GM23338 (cell line): ENCODE measurements around the gene CAPNS2. TPM values are rescaled to one million over a fixed set of nuclear protein-coding genes. Genes with fewer than 3 reads are reported as not detected.

Source experiments
- CREB1 ChIP-seq: fragments of 250-450 bp; sonication (Bioruptor Pico); IDR thresholded peaks from 2 replicates; pipeline ENCODE4 v1.5.0; 2020; ENCODE audit warnings: low read depth, mild to moderate bottlenecking, moderate library complexity
- EZH2phosphoT487 ChIP-seq: fragments of 200-600 bp; sonication (generic); IDR thresholded peaks from one replicate; pipeline ENCODE4 v1.8.1; 2018; ENCODE audit warnings: antibody characterized with exemption; ENCODE audit not compliant: unreplicated experiment
- JUNB ChIP-seq: IDR thresholded peaks from one replicate; pipeline ENCODE4 v1.6.1; 2016; ENCODE audit warnings: antibody characterized with exemption; ENCODE audit not compliant: unreplicated experiment
- POLR2AphosphoS5 ChIP-seq: IDR thresholded peaks from 2 replicates; pipeline ENCODE4 v1.6.1; 2016; ENCODE audit warnings: antibody characterized with exemption, low read depth
- STAT1 ChIP-seq: IDR thresholded peaks from one replicate; pipeline ENCODE4 v1.6.1; 2016; ENCODE audit warnings: antibody characterized with exemption; ENCODE audit not compliant: unreplicated experiment
- ZNF114 ChIP-seq: fragments of 250-450 bp; sonication (Bioruptor Pico); IDR thresholded peaks from 2 replicates; pipeline ENCODE4 v1.5.0; 2020; ENCODE audit warnings: mild to moderate bottlenecking, moderate library complexity
- ZNF331 ChIP-seq: fragments of 250-450 bp; sonication (Bioruptor Pico); IDR thresholded peaks from 2 replicates; pipeline ENCODE4 v1.5.0; 2020; ENCODE audit warnings: low read depth, mild to moderate bottlenecking, moderate library complexity
- polyA plus RNA-seq: library from polyadenylated mRNA; unstranded; fragments of >200 nt; fragmentation: Nextera tagmentation; extraction: Ambion mirVana; gene quantifications from 2 replicates; pipeline ENCODE4 v1.2.1, GENCODE V29; 2016
- total RNA-seq: library from RNA; depleted of rRNA; stranded (reverse); fragments of >200 nt; shearing (Covaris generic); gene quantifications from 2 replicates; pipeline ENCODE4 v1.2.3, GENCODE V29; 2014
- TF ChIP-seq, protein P1 (sequence below): fragments of 250-450 bp; sonication (Bioruptor Pico); IDR thresholded peaks from 2 replicates; pipeline ENCODE4 v1.5.0; 2020; ENCODE audit warnings: mild to moderate bottlenecking, moderate library complexity
- TF ChIP-seq, protein P2 (sequence below), 2 experiments: fragments of 200-600 bp in 1 of 2; sonication (generic) in 1 of 2; conservative IDR thresholded peaks; 2 replicates each; pipeline versions ENCODE4 v1.5.1 to v1.6.1; 2016 to 2017; ENCODE audit warnings: antibody characterized with exemption in 2 of 2, low read depth in 2 of 2, mild to moderate bottlenecking in 2 of 2, moderate library complexity in 1 of 2
- TF ChIP-seq, protein P3 (sequence below): IDR thresholded peaks from 2 replicates; pipeline ENCODE4 v1.6.1; 2016; ENCODE audit warnings: antibody characterized with exemption

The CAPNS2 gene
- total and polyA plus RNA-seq, 2 experiments from 2014 or later, result 0.83 TPM; not detected in 1

- TF ChIP-seq, protein P1, sequence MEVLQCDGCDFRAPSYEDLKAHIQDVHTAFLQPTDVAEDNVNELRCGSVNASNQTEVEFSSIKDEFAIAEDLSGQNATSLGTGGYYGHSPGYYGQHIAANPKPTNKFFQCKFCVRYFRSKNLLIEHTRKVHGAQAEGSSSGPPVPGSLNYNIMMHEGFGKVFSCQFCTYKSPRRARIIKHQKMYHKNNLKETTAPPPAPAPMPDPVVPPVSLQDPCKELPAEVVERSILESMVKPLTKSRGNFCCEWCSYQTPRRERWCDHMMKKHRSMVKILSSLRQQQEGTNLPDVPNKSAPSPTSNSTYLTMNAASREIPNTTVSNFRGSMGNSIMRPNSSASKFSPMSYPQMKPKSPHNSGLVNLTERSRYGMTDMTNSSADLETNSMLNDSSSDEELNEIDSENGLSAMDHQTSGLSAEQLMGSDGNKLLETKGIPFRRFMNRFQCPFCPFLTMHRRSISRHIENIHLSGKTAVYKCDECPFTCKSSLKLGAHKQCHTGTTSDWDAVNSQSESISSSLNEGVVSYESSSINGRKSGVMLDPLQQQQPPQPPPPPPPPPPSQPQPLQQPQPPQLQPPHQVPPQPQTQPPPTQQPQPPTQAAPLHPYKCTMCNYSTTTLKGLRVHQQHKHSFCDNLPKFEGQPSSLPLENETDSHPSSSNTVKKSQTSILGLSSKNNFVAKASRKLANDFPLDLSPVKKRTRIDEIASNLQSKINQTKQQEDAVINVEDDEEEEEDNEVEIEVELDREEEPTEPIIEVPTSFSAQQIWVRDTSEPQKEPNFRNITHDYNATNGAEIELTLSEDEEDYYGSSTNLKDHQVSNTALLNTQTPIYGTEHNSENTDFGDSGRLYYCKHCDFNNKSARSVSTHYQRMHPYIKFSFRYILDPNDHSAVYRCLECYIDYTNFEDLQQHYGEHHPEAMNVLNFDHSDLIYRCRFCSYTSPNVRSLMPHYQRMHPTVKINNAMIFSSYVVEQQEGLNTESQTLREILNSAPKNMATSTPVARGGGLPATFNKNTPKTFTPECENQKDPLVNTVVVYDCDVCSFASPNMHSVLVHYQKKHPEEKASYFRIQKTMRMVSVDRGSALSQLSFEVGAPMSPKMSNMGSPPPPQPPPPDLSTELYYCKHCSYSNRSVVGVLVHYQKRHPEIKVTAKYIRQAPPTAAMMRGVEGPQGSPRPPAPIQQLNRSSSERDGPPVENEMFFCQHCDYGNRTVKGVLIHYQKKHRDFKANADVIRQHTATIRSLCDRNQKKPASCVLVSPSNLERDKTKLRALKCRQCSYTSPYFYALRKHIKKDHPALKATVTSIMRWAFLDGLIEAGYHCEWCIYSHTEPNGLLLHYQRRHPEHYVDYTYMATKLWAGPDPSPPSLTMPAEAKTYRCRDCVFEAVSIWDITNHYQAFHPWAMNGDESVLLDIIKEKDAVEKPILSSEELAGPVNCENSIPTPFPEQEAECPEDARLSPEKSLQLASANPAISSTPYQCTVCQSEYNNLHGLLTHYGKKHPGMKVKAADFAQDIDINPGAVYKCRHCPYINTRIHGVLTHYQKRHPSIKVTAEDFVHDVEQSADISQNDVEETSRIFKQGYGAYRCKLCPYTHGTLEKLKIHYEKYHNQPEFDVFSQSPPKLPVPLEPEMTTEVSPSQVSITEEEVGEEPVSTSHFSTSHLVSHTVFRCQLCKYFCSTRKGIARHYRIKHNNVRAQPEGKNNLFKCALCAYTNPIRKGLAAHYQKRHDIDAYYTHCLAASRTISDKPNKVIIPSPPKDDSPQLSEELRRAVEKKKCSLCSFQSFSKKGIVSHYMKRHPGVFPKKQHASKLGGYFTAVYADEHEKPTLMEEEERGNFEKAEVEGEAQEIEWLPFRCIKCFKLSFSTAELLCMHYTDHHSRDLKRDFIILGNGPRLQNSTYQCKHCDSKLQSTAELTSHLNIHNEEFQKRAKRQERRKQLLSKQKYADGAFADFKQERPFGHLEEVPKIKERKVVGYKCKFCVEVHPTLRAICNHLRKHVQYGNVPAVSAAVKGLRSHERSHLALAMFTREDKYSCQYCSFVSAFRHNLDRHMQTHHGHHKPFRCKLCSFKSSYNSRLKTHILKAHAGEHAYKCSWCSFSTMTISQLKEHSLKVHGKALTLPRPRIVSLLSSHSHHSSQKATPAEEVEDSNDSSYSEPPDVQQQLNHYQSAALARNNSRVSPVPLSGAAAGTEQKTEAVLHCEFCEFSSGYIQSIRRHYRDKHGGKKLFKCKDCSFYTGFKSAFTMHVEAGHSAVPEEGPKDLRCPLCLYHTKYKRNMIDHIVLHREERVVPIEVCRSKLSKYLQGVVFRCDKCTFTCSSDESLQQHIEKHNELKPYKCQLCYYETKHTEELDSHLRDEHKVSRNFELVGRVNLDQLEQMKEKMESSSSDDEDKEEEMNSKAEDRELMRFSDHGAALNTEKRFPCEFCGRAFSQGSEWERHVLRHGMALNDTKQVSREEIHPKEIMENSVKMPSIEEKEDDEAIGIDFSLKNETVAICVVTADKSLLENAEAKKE (CRISPR knock-in tag), result no peak
- TF ChIP-seq STAT1 (no peak), ZNF114 (CRISPR knock-in tag) (no peak), POLR2AphosphoS5 (no peak), ZNF331 (CRISPR knock-in tag) (no peak), EZH2phosphoT487 (no peak), CREB1 (CRISPR knock-in tag) (no peak), JUNB (no peak)
- TF ChIP-seq, protein P2, sequence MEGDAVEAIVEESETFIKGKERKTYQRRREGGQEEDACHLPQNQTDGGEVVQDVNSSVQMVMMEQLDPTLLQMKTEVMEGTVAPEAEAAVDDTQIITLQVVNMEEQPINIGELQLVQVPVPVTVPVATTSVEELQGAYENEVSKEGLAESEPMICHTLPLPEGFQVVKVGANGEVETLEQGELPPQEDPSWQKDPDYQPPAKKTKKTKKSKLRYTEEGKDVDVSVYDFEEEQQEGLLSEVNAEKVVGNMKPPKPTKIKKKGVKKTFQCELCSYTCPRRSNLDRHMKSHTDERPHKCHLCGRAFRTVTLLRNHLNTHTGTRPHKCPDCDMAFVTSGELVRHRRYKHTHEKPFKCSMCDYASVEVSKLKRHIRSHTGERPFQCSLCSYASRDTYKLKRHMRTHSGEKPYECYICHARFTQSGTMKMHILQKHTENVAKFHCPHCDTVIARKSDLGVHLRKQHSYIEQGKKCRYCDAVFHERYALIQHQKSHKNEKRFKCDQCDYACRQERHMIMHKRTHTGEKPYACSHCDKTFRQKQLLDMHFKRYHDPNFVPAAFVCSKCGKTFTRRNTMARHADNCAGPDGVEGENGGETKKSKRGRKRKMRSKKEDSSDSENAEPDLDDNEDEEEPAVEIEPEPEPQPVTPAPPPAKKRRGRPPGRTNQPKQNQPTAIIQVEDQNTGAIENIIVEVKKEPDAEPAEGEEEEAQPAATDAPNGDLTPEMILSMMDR (conservative IDR thresholded peaks at IDR 0.05; ENCODE audit: low read depth in 2 of 2), result no peak
- TF ChIP-seq, protein P3, sequence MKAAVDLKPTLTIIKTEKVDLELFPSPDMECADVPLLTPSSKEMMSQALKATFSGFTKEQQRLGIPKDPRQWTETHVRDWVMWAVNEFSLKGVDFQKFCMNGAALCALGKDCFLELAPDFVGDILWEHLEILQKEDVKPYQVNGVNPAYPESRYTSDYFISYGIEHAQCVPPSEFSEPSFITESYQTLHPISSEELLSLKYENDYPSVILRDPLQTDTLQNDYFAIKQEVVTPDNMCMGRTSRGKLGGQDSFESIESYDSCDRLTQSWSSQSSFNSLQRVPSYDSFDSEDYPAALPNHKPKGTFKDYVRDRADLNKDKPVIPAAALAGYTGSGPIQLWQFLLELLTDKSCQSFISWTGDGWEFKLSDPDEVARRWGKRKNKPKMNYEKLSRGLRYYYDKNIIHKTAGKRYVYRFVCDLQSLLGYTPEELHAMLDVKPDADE, result no peak
These were observed 6.0 kb downstream of the CAPNS2 start (continued) for GRCh38 chr16:55572439-55572838.
